Activated CD8-positive, alpha-beta memory T cell treated with anti-CD3 and anti-CD28 coated beads, Interleukin-2, amount 10 ng/mL, durations not matched to agents 7 days and 5 days (primary cell): Measurements from ENCODE around the gene MGRN1. TPM values are rescaled to one million over a fixed set of nuclear protein-coding genes. Genes with fewer than 3 reads are reported as not detected.

Experiments
- ATAC-seq: fragments of 150-1000 bp; cut with Tn5 transposase; one replicate; pipeline ENCODE4 v1.10.0; 2021; ENCODE audit warnings: moderate library complexity
- CTCF ChIA-PET: fragments of 350-600 bp; sonication (Branson Sonifier 250); formaldehyde crosslinking; loops from one replicate; lab custom pipeline; 2021; ENCODE audit warnings: antibody characterized with exemption; lab: Charles Lee
- DNase-seq: peaks from one replicate; pipeline ENCODE4 v3.0.0-alpha.2; 2020
- H3K27ac Mint-ChIP-seq: one replicate; pipeline ENCODE4 v1.8.0; 2021; ENCODE audit warnings: mild to moderate bottlenecking, mixed read lengths
- H3K27me3 Mint-ChIP-seq: one replicate; pipeline ENCODE4 v1.8.0; 2021; ENCODE audit warnings: mixed read lengths
- H3K36me3 Mint-ChIP-seq: one replicate; pipeline ENCODE4 v1.8.0; 2021; ENCODE audit warnings: mild to moderate bottlenecking, mixed read lengths
- H3K4me1 Mint-ChIP-seq: one replicate; pipeline ENCODE4 v1.8.0; 2021; ENCODE audit warnings: mixed read lengths
- H3K4me3 Mint-ChIP-seq: one replicate; pipeline ENCODE4 v1.8.0; 2021; ENCODE audit warnings: mild to moderate bottlenecking, moderate library complexity, mixed read lengths
- H3K9me3 Mint-ChIP-seq: one replicate; pipeline ENCODE4 v1.8.0; 2022; ENCODE audit warnings: low read depth, mixed read lengths
- total RNA-seq, 2 experiments: library from RNA; stranded (reverse); gene quantifications; one replicate each; pipeline ENCODE4 v1.2.3, GENCODE V29; 2021

MGRN1 gene
- total RNA-seq, 2 experiments from 2014 or later: 76.9 to 92.1 TPM

GRCh38 chr16:4664538-4665418 is 40.2 kb downstream of the MGRN1 start:
- peak overlapping the region; percentile 92 for H3K27ac Mint-ChIP-seq
- peak; percentile 85 for DNase-seq
- peaks cover 51% of the 10 kb centered on the region for H3K4me1 Mint-ChIP-seq
- H3K9me3 Mint-ChIP-seq: no peaks in the 10 kb centered on the region
- ATAC-seq: peak; percentile 83
- CTCF ChIA-PET: interaction anchor here (0.6 to 1.0 kb wide), 4 partner anchors 11 to 262 kb away, joined by 3 to 5 read pairs (median 3); no protein-coding TSS in a partner anchor
- H3K27me3 Mint-ChIP-seq: no peaks in the 10 kb centered on the region
- peak overlapping the region; percentile 60 for H3K4me3 Mint-ChIP-seq
- H3K36me3 Mint-ChIP-seq: peaks cover 15% of the 10 kb centered on the region

GRCh38 chr16:4666537-4667202 is 42.0 kb downstream of the MGRN1 start:
- no peaks in the 10 kb centered on the region for H3K27me3 Mint-ChIP-seq
- CTCF ChIA-PET: interaction anchor here (1.6 kb wide), 1 partner anchor 10 kb away, joined by 3 read pairs; no protein-coding TSS in a partner anchor
- no peak for ATAC-seq
- no peak for DNase-seq
- H3K4me1 Mint-ChIP-seq: peaks cover 32% of the 10 kb centered on the region
- H3K4me3 Mint-ChIP-seq: no peak overlapping the region
- H3K9me3 Mint-ChIP-seq: no peaks in the 10 kb centered on the region
- no peak overlapping the region for H3K27ac Mint-ChIP-seq
- H3K36me3 Mint-ChIP-seq: peaks cover 15% of the 10 kb centered on the region

- CTCF ChIA-PET: interaction anchor here (0.8 kb wide), 1 partner anchor 16 kb away, joined by 3 read pairs; no protein-coding TSS in a partner anchor
- no peak overlapping the region for H3K4me3 Mint-ChIP-seq
- peak overlapping the region; percentile 18 for H3K27ac Mint-ChIP-seq
Observed at GRCh38 chr16:4667203-4667963, 42.8 kb downstream of the MGRN1 start.

GRCh38 chr16:4668313-4668960 is 43.8 kb downstream of the MGRN1 start:
- Mint-ChIP-seq H3K4me1 (peaks cover 26% of the 10 kb centered on the region), H3K9me3 (no peaks in the 10 kb centered on the region), H3K4me3 (no peak overlapping the region), H3K36me3 (peaks cover 17% of the 10 kb centered on the region), H3K27me3 (no peaks in the 10 kb centered on the region), H3K27ac (no peak overlapping the region)
- no peak for DNase-seq
- CTCF ChIA-PET: interaction anchor here (0.8 kb wide), 1 partner anchor 14 kb away, joined by 3 read pairs; no protein-coding TSS in a partner anchor
- ATAC-seq: no peak

More at GRCh38 chr16:4667203-4667963, 42.8 kb downstream of the MGRN1 start:
- no peaks in the 10 kb centered on the region for H3K9me3 Mint-ChIP-seq
- no peaks in the 10 kb centered on the region for H3K27me3 Mint-ChIP-seq
- ATAC-seq: no peak
- H3K4me1 Mint-ChIP-seq: peaks cover 29% of the 10 kb centered on the region
- H3K36me3 Mint-ChIP-seq: peaks cover 16% of the 10 kb centered on the region
- no peak for DNase-seq

- H3K27ac Mint-ChIP-seq: no peak overlapping the region
- H3K4me1 Mint-ChIP-seq: peaks cover 34% of the 10 kb centered on the region
- DNase-seq (no peak), ATAC-seq (no peak)
- H3K27me3 Mint-ChIP-seq: no peaks in the 10 kb centered on the region
- no peaks in the 10 kb centered on the region for H3K9me3 Mint-ChIP-seq
- no peak overlapping the region for H3K4me3 Mint-ChIP-seq
- CTCF ChIA-PET: no interaction called here
- peaks cover 13% of the 10 kb centered on the region for H3K36me3 Mint-ChIP-seq
Observed at GRCh38 chr16:4673387-4674046, 48.9 kb downstream of the MGRN1 start.

GRCh38 chr16:4674926-4675530 is 50.4 kb downstream of the MGRN1 start:
- Mint-ChIP-seq H3K4me1 (peaks cover 34% of the 10 kb centered on the region), H3K4me3 (no peak overlapping the region), H3K27me3 (no peaks in the 10 kb centered on the region), H3K27ac (peak overlapping the region; percentile 99), H3K36me3 (peaks cover 11% of the 10 kb centered on the region), H3K9me3 (no peaks in the 10 kb centered on the region)
- CTCF ChIA-PET: interaction anchor here (1.1 to 1.7 kb wide), 2 partner anchors 11 to 72 kb away, joined by 3 to 5 read pairs; no protein-coding TSS in a partner anchor
- ATAC-seq: no peak
- DNase-seq: no peak

- H3K4me3 Mint-ChIP-seq: peak overlapping the region; percentile 64
- peaks cover 34% of the 10 kb centered on the region for H3K4me1 Mint-ChIP-seq
- no peaks in the 10 kb centered on the region for H3K9me3 Mint-ChIP-seq
- peaks cover 12% of the 10 kb centered on the region for H3K36me3 Mint-ChIP-seq
- CTCF ChIA-PET: interaction anchor here (0.9 to 2.1 kb wide), 9 partner anchors 10 to 170 kb away, joined by 3 to 8 read pairs (median 5); partner anchors contain the start of genes MGRN1 and NUDT16L1
- DNase-seq (peak; percentile 92), ATAC-seq (peak; percentile 84)
- H3K27ac Mint-ChIP-seq: peak overlapping the region; percentile 99
- H3K27me3 Mint-ChIP-seq: no peaks in the 10 kb centered on the region
Observed at GRCh38 chr16:4675864-4676786, 51.5 kb downstream of the MGRN1 start.

- CTCF ChIA-PET: interaction anchor here (0.9 to 2.1 kb wide), 9 partner anchors 11 to 171 kb away, joined by 3 to 8 read pairs (median 5); partner anchors contain the start of genes MGRN1 and NUDT16L1
- peaks cover 34% of the 10 kb centered on the region for H3K4me1 Mint-ChIP-seq
- H3K36me3 Mint-ChIP-seq: peaks cover 12% of the 10 kb centered on the region
- ATAC-seq (peak; percentile 45), DNase-seq (peak; percentile 68)
- no peaks in the 10 kb centered on the region for H3K27me3 Mint-ChIP-seq
- peak overlapping the region; percentile 99 for H3K27ac Mint-ChIP-seq
- no peaks in the 10 kb centered on the region for H3K9me3 Mint-ChIP-seq
- peak overlapping the region; percentile 64 for H3K4me3 Mint-ChIP-seq
Observed at GRCh38 chr16:4676831-4677230, 52.2 kb downstream of the MGRN1 start.

GRCh38 chr16:4677390-4677789 is 52.8 kb downstream of the MGRN1 start:
- peak overlapping the region; percentile 99 for H3K27ac Mint-ChIP-seq

GRCh38 chr16:4677994-4678393 is 53.4 kb downstream of the MGRN1 start:
- Mint-ChIP-seq H3K36me3 (peaks cover 11% of the 10 kb centered on the region), H3K9me3 (no peaks in the 10 kb centered on the region), H3K27me3 (no peaks in the 10 kb centered on the region), H3K4me1 (peaks cover 35% of the 10 kb centered on the region), H3K4me3 (no peak overlapping the region), H3K27ac (peak overlapping the region; percentile 67)
- CTCF ChIA-PET: interaction anchor here (0.9 to 2.1 kb wide), 2 partner anchors 54 to 129 kb away, joined by 3 to 8 read pairs; partner anchors contain the start of gene MGRN1
- DNase-seq: no peak
- no peak for ATAC-seq

More at GRCh38 chr16:4677390-4677789, 52.8 kb downstream of the MGRN1 start:
- DNase-seq (no peak), ATAC-seq (no peak)
- Mint-ChIP-seq H3K4me1 (peaks cover 34% of the 10 kb centered on the region), H3K36me3 (peaks cover 11% of the 10 kb centered on the region), H3K27me3 (no peaks in the 10 kb centered on the region), H3K9me3 (no peaks in the 10 kb centered on the region), H3K4me3 (no peak overlapping the region)
- CTCF ChIA-PET: interaction anchor here (0.9 to 2.1 kb wide), 7 partner anchors 11 to 172 kb away, joined by 3 to 8 read pairs (median 5); partner anchors contain the start of gene MGRN1

- no peaks in the 10 kb centered on the region for H3K9me3 Mint-ChIP-seq
- CTCF ChIA-PET: no interaction called here
- no peak overlapping the region for H3K4me3 Mint-ChIP-seq
- peak overlapping the region; percentile 67 for H3K27ac Mint-ChIP-seq
- H3K36me3 Mint-ChIP-seq: peaks cover 8% of the 10 kb centered on the region
- ATAC-seq (no peak), DNase-seq (no peak)
- H3K27me3 Mint-ChIP-seq: no peaks in the 10 kb centered on the region
- peaks cover 34% of the 10 kb centered on the region for H3K4me1 Mint-ChIP-seq
Observed at GRCh38 chr16:4678596-4678995, 54.0 kb downstream of the MGRN1 start.
